Omental fat pad (tissue), 4 donors: ENCODE measurements around the gene F2RL1. TPM values are rescaled to one million over a fixed set of nuclear protein-coding genes. Genes with fewer than 3 reads are reported as not detected.
A peak's percentile ranks its signal among the peaks of the same experiment; 100 is the strongest.

ENCODE experiments used
- ATAC-seq: fragments of 150-250 bp; one replicate; pipeline ENCODE4 v1.9.1; 2016; ENCODE audit warnings: mild to moderate bottlenecking, moderate library complexity; ENCODE audit not compliant: low FRiP score
- DNase-seq: peaks from one replicate; pipeline ENCODE4 v3.0.0-alpha.2; 2019; ENCODE audit warnings: low spot score
- total RNA-seq, 4 donors: library from RNA; depleted of rRNA; stranded (reverse); fragments of >200 nt; gene quantifications; one replicate each; pipeline ENCODE4 v1.1.0, GENCODE V29; 2016
- TF ChIP-seq, protein P1 (sequence below), 3 donors: fragments of 450-650 bp; IDR thresholded peaks; one replicate each; pipeline ENCODE4 v1.5.1; 2016 to 2017; ENCODE audit warnings: antibody characterized with exemption in 3 of 3, mild to moderate bottlenecking in 3 of 3, moderate library complexity in 2 of 3

F2RL1 gene
- total RNA-seq, 4 donors from 2014 or later, result 1.6 to 7.7 (median 3.3) TPM

DNA sequence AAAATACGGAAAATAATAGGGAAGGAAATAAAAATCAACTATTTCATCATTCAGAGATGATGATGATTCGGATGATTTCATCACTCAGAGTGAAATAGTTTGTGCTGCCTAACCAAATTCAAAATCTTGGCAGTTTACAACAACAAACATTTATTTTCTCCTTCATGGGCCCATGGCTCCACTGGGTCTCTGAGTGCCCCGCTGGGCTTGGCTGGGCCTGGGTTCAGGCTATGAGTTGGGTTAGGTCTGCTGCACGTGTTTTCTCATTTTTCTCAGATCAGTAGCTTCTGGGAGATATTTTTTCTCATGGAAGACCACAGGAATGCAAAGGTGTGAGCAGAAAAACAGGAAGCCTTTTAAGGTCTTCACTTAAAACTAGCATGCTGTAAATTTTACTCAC is 24.0 kb upstream of the F2RL1 start:
- no peak for ATAC-seq
- DNase-seq, result no peak
- TF ChIP-seq, protein P1, sequence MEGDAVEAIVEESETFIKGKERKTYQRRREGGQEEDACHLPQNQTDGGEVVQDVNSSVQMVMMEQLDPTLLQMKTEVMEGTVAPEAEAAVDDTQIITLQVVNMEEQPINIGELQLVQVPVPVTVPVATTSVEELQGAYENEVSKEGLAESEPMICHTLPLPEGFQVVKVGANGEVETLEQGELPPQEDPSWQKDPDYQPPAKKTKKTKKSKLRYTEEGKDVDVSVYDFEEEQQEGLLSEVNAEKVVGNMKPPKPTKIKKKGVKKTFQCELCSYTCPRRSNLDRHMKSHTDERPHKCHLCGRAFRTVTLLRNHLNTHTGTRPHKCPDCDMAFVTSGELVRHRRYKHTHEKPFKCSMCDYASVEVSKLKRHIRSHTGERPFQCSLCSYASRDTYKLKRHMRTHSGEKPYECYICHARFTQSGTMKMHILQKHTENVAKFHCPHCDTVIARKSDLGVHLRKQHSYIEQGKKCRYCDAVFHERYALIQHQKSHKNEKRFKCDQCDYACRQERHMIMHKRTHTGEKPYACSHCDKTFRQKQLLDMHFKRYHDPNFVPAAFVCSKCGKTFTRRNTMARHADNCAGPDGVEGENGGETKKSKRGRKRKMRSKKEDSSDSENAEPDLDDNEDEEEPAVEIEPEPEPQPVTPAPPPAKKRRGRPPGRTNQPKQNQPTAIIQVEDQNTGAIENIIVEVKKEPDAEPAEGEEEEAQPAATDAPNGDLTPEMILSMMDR (IDR thresholded peaks at IDR 0.05), result no peak

GRCh38 chr5:76799588-76799987 is 19.2 kb upstream of the F2RL1 start:
- ATAC-seq, result no peak
- DNase-seq, result no peak
- TF ChIP-seq, protein P1 (IDR thresholded peaks at IDR 0.05), result no peak

GRCh38 chr5:76800579-76800978 is 18.3 kb upstream of the F2RL1 start:
- ATAC-seq, result no peak
- DNase-seq, result no peak
- TF ChIP-seq, protein P1 (IDR thresholded peaks at IDR 0.05), result no peak

DNA sequence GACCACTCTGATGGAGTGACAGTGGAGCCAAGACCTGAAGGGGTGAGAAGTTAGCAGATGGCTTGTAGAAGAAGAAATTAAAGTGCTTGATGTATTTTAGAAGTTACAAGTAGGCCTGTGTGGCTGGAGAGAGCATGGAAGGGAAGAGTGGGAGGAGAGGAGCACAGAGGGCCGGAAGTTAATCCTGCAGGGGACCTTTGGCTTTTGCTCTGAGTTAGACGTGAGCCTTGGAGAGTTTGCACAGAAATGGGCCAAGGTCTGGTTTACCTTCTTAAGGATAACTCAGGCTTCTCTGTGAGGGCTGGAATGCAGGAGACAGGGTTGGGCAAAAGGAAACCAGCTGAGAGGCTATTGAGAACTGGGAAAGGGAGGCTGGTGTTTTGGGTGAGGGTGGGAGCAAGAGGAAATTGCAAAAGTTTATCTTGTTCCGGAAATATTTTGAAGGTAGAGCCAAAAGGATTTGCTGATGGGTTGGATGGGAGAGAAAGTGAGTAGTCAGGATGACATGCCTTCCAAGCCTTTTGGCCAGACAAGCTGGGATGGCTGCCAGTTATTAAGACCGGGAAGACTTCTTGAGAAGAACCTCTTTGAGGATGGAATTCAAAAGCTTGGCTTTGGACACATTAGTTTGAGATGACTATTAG is 17.5 kb upstream of the F2RL1 start:
- TF ChIP-seq, protein P1 (IDR thresholded peaks at IDR 0.05), result no peak
- DNase-seq, result no peak
- ATAC-seq, result peak; percentile 47

DNA sequence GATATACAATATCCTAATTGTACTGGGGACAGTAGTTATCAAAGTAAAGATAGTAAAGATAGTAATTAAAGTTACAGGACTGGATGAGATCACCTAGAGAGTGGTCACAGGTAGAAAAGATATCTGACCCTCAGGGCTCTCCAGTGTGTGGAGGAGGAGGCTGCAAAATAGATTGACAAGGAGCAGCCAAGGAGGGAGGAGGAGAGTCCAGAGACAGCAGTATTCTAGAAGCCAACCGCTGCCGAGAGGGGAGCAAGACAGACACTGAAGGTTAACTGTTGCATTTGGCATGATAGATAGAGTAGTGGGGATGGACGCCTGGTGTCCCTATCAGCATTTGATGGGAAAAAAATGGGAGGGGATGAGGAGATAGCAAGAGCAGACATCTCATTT is 17.0 kb upstream of the F2RL1 start:
- DNase-seq (no peak), ATAC-seq (peak; percentile 20)
- TF ChIP-seq, protein P1 (IDR thresholded peaks at IDR 0.05), result no peak

GRCh38 chr5:76804266-76804665 is 14.6 kb upstream of the F2RL1 start:
- TF ChIP-seq, protein P1 (IDR thresholded peaks at IDR 0.05), result no peak
- ATAC-seq (no peak), DNase-seq (no peak)

DNA sequence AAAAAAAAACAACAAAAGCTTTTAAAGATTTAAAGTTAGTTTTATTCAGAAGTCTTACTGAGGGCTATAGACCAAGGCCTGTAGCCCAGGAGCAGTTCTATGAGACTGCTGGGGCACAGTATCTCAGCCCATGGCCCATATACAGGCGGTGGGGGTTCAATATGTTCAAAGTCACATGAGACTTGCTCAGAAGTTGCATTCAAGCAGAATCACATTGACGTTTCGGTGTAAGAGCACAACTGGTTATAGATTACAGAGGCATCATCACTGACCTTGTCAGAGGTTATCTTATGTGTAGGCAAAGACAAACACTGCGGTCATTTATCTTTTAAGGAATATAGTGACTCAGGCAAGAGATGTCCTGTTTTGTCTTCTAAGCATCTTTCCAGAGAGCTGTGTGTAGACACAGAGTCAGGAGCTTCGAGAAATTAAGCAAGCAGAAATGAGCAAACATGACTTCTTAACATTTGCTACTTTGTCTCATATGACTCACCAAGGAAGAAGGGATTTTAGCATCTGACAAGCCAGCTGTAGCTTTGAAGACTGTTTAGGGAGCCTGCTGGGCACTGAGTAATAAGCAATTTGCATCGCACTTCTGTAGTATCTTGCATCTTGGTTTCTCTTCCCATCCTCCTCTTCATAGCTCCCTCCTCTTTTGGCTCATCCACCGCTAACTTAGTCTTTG is 12.9 kb upstream of the F2RL1 start:
- no peak for DNase-seq
- ATAC-seq, result peak; percentile 81

More for the DNA sequence above, 12.9 kb upstream of the F2RL1 start:
- TF ChIP-seq, protein P1 (IDR thresholded peaks at IDR 0.05), result no peak
